OCI-LY1 (cell line): Measurements from ENCODE around the gene SELENOP.

Source experiments
- EZH2 ChIP-seq: fragments of 200-600 bp; sonication (generic), shearing (Covaris generic); IDR thresholded peaks from 2 replicates; pipeline ENCODE4 v1.8.0; 2017; ENCODE audit warnings: borderline replicate concordance, mixed run types, mild to moderate bottlenecking, antibody characterized with exemption, low read length, moderate library complexity, mixed read lengths
- TF ChIP-seq, protein P1 (sequence below): fragments of 200-600 bp; sonication (generic), shearing (Covaris generic); IDR thresholded peaks from 2 replicates; pipeline ENCODE4 v1.5.1; 2017; ENCODE audit warnings: mild to moderate bottlenecking, antibody characterized with exemption, low read length, moderate library complexity, mixed read lengths

DNA sequence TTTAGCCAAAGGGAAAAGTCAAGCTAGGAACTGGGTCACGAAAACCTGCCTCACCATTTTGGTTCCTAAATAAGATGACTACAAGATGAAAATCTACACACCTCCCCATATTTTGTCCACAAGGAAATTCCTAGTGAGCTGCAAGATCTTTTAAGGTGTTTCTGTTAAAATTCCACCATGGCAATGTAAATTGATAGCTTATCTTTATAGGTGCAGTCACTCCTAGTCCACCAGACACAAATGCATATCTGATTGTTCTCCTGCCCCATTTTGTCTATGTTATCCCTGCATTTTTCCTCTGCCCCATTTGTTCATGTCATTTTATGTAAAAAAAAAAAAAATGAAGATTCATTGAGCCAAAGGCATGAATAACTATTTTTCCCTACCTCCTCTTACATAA lies 41.1 kb upstream of the SELENOP start:
- TF ChIP-seq, protein P1, sequence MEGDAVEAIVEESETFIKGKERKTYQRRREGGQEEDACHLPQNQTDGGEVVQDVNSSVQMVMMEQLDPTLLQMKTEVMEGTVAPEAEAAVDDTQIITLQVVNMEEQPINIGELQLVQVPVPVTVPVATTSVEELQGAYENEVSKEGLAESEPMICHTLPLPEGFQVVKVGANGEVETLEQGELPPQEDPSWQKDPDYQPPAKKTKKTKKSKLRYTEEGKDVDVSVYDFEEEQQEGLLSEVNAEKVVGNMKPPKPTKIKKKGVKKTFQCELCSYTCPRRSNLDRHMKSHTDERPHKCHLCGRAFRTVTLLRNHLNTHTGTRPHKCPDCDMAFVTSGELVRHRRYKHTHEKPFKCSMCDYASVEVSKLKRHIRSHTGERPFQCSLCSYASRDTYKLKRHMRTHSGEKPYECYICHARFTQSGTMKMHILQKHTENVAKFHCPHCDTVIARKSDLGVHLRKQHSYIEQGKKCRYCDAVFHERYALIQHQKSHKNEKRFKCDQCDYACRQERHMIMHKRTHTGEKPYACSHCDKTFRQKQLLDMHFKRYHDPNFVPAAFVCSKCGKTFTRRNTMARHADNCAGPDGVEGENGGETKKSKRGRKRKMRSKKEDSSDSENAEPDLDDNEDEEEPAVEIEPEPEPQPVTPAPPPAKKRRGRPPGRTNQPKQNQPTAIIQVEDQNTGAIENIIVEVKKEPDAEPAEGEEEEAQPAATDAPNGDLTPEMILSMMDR = no peak
- no peak for TF ChIP-seq EZH2
